Testis (tissue), 2 donors: ENCODE data around the gene KCNIP3.

Experiments used
- CTCF ChIP-seq, 3 experiments: fragments of 450-650 bp in 2 of 3; fragments of 200-600 bp in 1 of 3; sonication (generic) in 1 of 3; IDR thresholded peaks; one replicate each; pipeline ENCODE4 v1.5.1; 2016 to 2019; ENCODE audit warnings: antibody characterized with exemption in 3 of 3, mild to moderate bottlenecking in 2 of 3, moderate library complexity in 1 of 3
- POLR2A ChIP-seq: fragments of 450-650 bp; IDR thresholded peaks from one replicate; pipeline ENCODE4 v1.6.1; 2017; ENCODE audit warnings: antibody characterized with exemption, mild to moderate bottlenecking, moderate library complexity

GRCh38 chr2:95325590-95326432, 28.7 kb downstream of the KCNIP3 start:
- no peak for TF ChIP-seq CTCF (IDR thresholded peaks at IDR 0.05)
- TF ChIP-seq POLR2A = no peak
